ENCODE data around the gene TAF5.

The TAF5 gene

DNA sequence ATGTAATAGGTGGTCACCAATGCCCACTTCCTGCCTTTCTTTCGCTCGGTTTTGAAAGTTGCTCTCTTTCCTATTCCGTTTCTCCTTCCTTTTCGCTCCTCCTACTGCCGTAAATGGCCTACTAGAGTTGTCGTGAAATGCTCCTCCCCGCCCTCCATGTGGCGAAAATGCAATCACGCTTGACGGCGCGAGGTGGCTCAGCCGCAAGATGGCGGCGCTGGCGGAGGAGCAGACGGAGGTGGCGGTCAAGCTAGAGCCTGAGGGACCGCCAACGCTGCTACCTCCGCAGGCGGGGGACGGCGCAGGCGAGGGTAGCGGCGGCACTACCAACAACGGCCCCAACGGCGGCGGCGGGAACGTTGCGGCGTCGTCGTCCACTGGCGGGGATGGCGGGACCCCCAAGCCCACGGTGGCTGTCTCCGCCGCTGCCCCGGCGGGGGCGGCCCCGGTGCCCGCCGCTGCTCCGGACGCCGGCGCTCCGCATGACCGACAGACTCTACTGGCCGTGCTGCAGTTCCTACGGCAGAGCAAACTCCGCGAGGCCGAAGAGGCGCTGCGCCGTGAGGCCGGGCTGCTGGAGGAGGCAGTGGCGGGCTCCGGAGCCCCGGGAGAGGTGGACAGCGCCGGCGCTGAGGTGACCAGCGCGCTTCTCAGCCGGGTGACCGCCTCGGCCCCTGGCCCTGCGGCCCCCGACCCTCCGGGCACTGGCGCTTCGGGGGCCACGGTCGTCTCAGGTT is at the start of gene TAF5:
Gene TAF5, plus strand, starts transcription at position 195 of the 737 bp plus-strand sequence. Its CDS starts 14 bp downstream, at position 209.
- peak; percentile 92 for DNase-seq (ENCODE audit: extremely low read depth, low read depth)
- TF ChIP-seq, protein P1, sequence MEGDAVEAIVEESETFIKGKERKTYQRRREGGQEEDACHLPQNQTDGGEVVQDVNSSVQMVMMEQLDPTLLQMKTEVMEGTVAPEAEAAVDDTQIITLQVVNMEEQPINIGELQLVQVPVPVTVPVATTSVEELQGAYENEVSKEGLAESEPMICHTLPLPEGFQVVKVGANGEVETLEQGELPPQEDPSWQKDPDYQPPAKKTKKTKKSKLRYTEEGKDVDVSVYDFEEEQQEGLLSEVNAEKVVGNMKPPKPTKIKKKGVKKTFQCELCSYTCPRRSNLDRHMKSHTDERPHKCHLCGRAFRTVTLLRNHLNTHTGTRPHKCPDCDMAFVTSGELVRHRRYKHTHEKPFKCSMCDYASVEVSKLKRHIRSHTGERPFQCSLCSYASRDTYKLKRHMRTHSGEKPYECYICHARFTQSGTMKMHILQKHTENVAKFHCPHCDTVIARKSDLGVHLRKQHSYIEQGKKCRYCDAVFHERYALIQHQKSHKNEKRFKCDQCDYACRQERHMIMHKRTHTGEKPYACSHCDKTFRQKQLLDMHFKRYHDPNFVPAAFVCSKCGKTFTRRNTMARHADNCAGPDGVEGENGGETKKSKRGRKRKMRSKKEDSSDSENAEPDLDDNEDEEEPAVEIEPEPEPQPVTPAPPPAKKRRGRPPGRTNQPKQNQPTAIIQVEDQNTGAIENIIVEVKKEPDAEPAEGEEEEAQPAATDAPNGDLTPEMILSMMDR (IDR thresholded peaks at IDR 0.05; ENCODE audit: low read depth, low read length, missing control alignments), result no peak

DNA sequence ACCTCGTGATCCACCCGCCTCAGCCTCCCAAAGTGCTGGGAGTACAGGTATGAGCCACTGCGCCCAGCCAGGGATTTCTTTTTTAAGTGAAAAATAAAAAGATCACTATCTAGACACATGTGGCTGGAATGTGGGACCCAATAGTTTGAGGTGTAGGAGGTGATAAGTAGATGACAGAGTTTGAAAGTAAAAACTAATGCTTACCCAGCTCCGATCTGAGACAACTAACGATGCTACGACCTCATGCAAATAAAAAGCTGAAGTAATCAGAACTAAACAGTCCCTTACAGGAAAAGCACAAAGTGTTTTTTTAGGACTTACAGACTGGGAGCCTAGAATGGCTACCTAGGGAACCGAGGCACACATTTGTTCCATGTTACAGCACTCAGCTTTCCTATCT is 39.9 kb upstream of the TAF5 start:
- TF ChIP-seq, protein P1 (IDR thresholded peaks at IDR 0.05; ENCODE audit: low read depth, low read length, missing control alignments), result no peak
- no peak for DNase-seq (ENCODE audit: extremely low read depth, low read depth)
- H3K4me3 ChIP-seq (replicated peaks; ENCODE audit: low read depth, low read length), result no peak overlapping the region

More for the DNA sequence above, at the start of gene TAF5:
- peak within 1 kb of the TSS; percentile 79 for H3K4me3 ChIP-seq (replicated peaks; ENCODE audit: low read depth, low read length)

DNA sequence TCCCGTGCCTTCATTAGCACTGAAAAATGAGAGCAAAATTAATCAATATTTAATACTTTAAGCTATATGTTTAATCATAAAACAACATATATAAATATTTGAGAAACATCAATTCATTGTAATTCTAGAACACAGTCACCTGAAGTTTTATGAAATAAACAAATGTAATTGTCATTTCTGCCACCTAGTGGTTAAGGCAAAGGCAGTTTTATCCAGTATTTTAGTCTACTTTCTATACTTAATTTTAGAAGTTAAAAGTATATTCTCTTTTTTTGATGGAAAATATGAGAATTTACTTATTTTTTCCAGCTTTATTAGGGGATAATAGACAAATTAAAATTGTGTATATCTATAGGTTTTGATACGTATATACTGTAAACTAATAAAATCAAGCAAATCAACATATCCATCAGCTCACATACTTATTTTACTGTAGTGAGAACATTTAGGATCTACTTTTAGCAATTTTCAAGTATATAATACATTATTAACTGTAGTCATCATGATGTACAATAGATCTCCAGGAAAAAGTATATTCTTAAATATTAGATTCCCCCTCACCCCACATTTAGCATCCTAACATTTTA is 33.7 kb upstream of the TAF5 start:
- TF ChIP-seq, protein P1 (IDR thresholded peaks at IDR 0.05; ENCODE audit: low read depth, low read length, missing control alignments), result peak; percentile 41
- DNase-seq (ENCODE audit: extremely low read depth, low read depth), result no peak
- H3K4me3 ChIP-seq (replicated peaks; ENCODE audit: low read depth, low read length), result no peak overlapping the region

DNA sequence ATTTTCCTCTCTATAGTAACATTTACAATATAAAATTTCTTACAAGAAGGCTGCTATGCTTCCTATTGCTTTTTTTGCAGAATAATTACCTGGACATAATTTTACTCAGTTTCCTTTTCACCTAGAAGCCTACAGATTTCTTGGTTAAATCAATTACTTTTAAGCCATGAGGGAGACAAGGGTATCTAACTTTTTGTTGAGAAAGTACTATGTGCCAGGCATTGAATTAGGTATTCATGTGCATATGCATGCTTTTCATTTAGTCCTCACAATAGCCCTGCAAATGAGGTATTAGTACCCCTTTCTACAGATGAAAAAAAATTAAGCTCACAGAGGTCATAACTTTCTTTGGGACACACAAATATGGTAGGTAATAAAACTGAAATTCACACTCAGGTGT is 33.2 kb upstream of the TAF5 start:
- TF ChIP-seq, protein P1 (IDR thresholded peaks at IDR 0.05; ENCODE audit: low read depth, low read length, missing control alignments), result no peak
- H3K4me3 ChIP-seq (replicated peaks; ENCODE audit: low read depth, low read length), result no peak overlapping the region
- no peak for DNase-seq (ENCODE audit: extremely low read depth, low read depth)

DNA sequence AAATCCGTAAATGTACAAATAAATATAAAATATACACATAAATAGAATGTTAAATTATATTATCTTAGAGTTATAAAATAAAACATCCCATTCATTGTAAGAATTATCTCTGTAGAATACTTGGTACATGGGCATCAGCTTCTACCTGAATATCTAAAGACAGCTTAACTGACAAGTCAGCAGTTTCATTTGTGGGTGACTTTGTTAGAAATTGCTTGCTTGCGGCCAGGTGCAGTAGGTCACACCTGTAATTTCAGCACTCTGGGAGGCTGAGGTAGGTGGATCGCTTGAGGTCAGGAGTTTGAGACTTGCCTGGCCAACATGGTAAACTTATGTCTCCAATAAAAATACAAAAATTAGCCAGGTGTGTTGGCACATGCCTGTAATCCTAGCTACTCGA is 31.4 kb upstream of the TAF5 start:
- no peak for DNase-seq (ENCODE audit: extremely low read depth, low read depth)
- H3K4me3 ChIP-seq (replicated peaks; ENCODE audit: low read depth, low read length), result no peak overlapping the region
- TF ChIP-seq, protein P1 (IDR thresholded peaks at IDR 0.05; ENCODE audit: low read depth, low read length, missing control alignments), result no peak

DNA sequence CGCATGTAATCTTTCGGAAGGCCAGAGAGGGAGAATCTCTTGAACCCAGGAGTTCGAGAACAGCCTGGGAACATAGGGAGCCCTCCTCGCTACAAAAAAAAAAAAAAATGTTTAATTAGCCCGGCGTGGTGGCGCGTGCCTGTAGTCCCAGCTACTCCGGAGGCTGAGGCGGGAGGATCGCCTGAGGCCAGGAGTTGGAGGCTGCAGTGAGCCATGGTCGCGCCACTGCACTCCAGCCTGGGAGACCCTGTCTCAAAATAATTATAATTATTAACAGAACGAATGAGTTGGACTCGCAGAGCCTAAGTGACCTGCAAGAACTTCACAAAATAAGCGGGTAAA is 17.6 kb upstream of the TAF5 start:
- DNase-seq (ENCODE audit: extremely low read depth, low read depth), result no peak
- H3K4me3 ChIP-seq (replicated peaks; ENCODE audit: low read depth, low read length), result peak overlapping the region; percentile 74
- TF ChIP-seq, protein P1 (IDR thresholded peaks at IDR 0.05; ENCODE audit: low read depth, low read length, missing control alignments), result no peak
